ENCODE measurements around the gene TNP1.

DNA sequence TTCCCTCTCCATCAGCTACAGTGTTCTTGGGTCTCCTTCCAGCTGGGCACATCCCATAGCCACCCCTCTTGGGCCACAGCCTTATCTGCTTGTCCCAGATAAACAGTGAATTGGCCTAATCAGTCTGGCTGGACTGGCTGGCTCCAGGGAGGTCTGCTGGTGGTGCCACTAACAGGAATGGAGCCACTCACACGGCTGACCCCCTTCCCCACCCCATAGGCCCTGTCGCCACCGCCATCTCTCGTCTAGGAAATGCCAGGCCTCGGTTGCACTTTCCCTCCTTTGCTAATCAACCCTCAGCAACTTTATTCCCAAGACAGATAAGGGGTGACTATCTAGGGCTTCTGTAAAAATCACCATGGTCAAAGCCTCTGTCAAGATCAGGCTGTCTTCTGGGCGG is 23.0 kb upstream of the TNP1 start:
- TF ChIP-seq POLR2AphosphoS5 (IDR thresholded peaks at IDR 0.05) (no peak), POLR2A (IDR thresholded peaks at IDR 0.05) (no peak)
- TF ChIP-seq, protein P1, sequence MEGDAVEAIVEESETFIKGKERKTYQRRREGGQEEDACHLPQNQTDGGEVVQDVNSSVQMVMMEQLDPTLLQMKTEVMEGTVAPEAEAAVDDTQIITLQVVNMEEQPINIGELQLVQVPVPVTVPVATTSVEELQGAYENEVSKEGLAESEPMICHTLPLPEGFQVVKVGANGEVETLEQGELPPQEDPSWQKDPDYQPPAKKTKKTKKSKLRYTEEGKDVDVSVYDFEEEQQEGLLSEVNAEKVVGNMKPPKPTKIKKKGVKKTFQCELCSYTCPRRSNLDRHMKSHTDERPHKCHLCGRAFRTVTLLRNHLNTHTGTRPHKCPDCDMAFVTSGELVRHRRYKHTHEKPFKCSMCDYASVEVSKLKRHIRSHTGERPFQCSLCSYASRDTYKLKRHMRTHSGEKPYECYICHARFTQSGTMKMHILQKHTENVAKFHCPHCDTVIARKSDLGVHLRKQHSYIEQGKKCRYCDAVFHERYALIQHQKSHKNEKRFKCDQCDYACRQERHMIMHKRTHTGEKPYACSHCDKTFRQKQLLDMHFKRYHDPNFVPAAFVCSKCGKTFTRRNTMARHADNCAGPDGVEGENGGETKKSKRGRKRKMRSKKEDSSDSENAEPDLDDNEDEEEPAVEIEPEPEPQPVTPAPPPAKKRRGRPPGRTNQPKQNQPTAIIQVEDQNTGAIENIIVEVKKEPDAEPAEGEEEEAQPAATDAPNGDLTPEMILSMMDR (IDR thresholded peaks at IDR 0.05 in 8 of 11, conservative IDR thresholded peaks at IDR 0.05 in 3 of 11) = no peak
